Mesendoderm (in vitro differentiated cells): Measurements from ENCODE around the gene CCDC167. TPM values are rescaled to one million over a fixed set of nuclear protein-coding genes. Genes with fewer than 3 reads are reported as not detected.

Experiments
- DNase-seq: peaks from one replicate; pipeline ENCODE4 v3.0.0; 2013
- H2AK5ac ChIP-seq: 2 replicates; pipeline ENCODE4 v1.6.1; 2013; ENCODE audit warnings: low read length, inconsistent platforms
- H2BK120ac ChIP-seq: 2 replicates; pipeline ENCODE4 v1.6.1; 2013; ENCODE audit warnings: low read depth, mild to moderate bottlenecking, low read length, moderate library complexity, mixed read lengths
- H2BK15ac ChIP-seq: replicated peaks from 2 replicates; pipeline ENCODE4 v1.6.1; 2013; ENCODE audit warnings: low read depth, mild to moderate bottlenecking, moderate library complexity
- H2BK5ac ChIP-seq: 2 replicates; pipeline ENCODE4 v1.6.1; 2013; ENCODE audit warnings: low read length, inconsistent platforms
- H3K18ac ChIP-seq: 2 replicates; pipeline ENCODE4 v1.6.1; 2013; ENCODE audit warnings: mild to moderate bottlenecking, low read length, mixed read lengths
- H3K23ac ChIP-seq: one replicate; pipeline ENCODE4 v1.6.1; 2013; ENCODE audit warnings: low read length
- H3K27ac ChIP-seq: 2 replicates; pipeline ENCODE4 v1.5.1; 2013; ENCODE audit warnings: low read depth, mild to moderate bottlenecking, inconsistent platforms, low read length, moderate library complexity
- H3K27me3 ChIP-seq: 2 replicates; pipeline ENCODE4 v1.6.1; 2013; ENCODE audit warnings: low read length, control low read depth, mild to moderate bottlenecking, inconsistent platforms; ENCODE audit not compliant: insufficient read depth, poor library complexity
- H3K36me3 ChIP-seq: 2 replicates; pipeline ENCODE4 v1.6.1; 2013; ENCODE audit warnings: low read length, inconsistent platforms; ENCODE audit not compliant: control insufficient read depth, insufficient read depth
- H3K4ac ChIP-seq: one replicate; pipeline ENCODE4 v1.6.1; 2013; ENCODE audit warnings: low read depth, mild to moderate bottlenecking, low read length, moderate library complexity
- H3K4me1 ChIP-seq: 2 replicates; pipeline ENCODE4 v1.6.1; 2013; ENCODE audit warnings: low read depth, low read length, inconsistent platforms; ENCODE audit not compliant: control insufficient read depth
- H3K4me2 ChIP-seq: 2 replicates; pipeline ENCODE4 v1.6.1; 2013; ENCODE audit warnings: low read length
- H3K4me3 ChIP-seq: 2 replicates; pipeline ENCODE4 v1.5.1; 2013; ENCODE audit warnings: mild to moderate bottlenecking, low read length
- H3K56ac ChIP-seq: one replicate; pipeline ENCODE4 v1.6.1; 2013; ENCODE audit warnings: low read length
- H3K79me1 ChIP-seq: 2 replicates; pipeline ENCODE4 v1.6.1; 2013; ENCODE audit warnings: low read length, inconsistent platforms
- H3K79me2 ChIP-seq: 2 replicates; pipeline ENCODE4 v1.6.1; 2013; ENCODE audit warnings: mild to moderate bottlenecking, low read length; ENCODE audit not compliant: control insufficient read depth, insufficient read depth
- H3K9ac ChIP-seq: 2 replicates; pipeline ENCODE4 v1.6.1; 2013; ENCODE audit warnings: low read length, inconsistent platforms
- H4K5ac ChIP-seq: one replicate; pipeline ENCODE4 v1.6.1; 2013; ENCODE audit warnings: low read length
- H4K8ac ChIP-seq: one replicate; pipeline ENCODE4 v1.6.1; 2013; ENCODE audit warnings: low read depth, mild to moderate bottlenecking, control low read depth, low read length, moderate library complexity
- WGBS: extraction: QIAGEN DNeasy Blood & Tissue Kit; methylation state at CpG from one replicate; pipeline ENCODE4 v1.1.7; 2013; ENCODE audit warnings: low lambda C conversion rate, missing lambda C conversion rate; ENCODE audit not compliant: insufficient coverage; ENCODE audit errors: extremely low coverage; 5-methylcytosine and 5-hydroxymethylcytosine counted together
- polyA plus RNA-seq, 2 experiments: library from polyadenylated mRNA; stranded (reverse); fragments of 200-250 nt; gene quantifications; one replicate each; pipeline ENCODE4 v1.2.3, GENCODE V29; 2013

CCDC167 gene
- 27.6 TPM for polyA plus RNA-seq (2013, experiment 1 of 2)
- polyA plus RNA-seq (2013, experiment 2 of 2): 28.0 TPM

DNA sequence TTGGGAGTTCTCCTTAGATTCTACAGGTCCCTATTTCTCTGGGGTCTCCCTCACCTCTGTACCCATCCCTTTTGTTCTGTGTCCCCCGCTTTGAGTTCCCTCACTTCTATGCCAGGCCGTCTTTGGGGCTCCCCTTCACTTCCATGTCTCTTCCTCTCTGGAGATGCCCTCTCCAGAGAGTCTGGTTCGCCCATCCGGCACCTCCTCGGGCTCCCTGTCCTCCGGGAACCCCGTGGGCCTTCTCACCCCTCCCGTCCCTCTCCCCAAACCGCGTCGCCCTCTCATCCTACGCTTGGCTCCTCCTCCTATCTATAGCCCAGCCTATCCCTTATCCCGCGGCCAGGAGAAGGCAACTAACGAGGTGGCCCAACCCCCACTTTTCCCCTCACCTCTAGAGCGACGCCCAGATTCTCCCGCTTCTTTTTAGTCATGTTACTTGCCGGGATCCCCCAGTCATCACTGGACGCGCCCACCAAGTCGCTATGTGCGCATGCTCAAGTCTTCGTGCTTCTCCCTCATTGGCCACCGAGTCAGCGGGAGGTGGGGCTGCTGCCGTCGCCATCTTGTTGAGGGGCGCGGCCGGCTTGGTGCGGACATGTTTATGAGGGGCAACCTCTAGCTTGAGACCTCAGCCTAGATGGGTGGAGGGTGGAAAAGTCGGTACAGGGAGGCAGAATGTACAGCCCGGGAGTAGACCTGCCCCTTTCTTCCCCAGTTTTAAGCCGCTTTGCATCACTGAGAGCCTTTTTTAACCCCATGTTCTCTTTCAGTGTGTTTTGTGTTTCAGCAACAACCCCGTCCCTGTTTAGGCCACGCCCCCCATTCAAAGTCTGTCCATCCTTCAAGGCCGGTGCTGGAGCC is at the start of gene CCDC167:
Gene CCDC167, minus strand, starts transcription at position 461 of the 861 bp plus-strand sequence. Its CDS starts 30 bp downstream, at position 431.
- Histone ChIP-seq H2AK5ac (no peak within 1 kb of the TSS), H3K4me3 (peak within 1 kb of the TSS; percentile 64), H3K56ac (peak within 1 kb of the TSS; percentile 94), H4K8ac (no peak within 1 kb of the TSS), H3K18ac (peak within 1 kb of the TSS; percentile 61), H3K4me1 (peaks cover 3% of the 10 kb centered on the region), H3K23ac (no peak within 1 kb of the TSS), H3K79me2 (no peaks in the 10 kb centered on the region), H2BK120ac (no peak within 1 kb of the TSS), H3K27me3 (no peaks in the 10 kb centered on the region), H4K5ac (peak within 1 kb of the TSS; percentile 81), H3K27ac (no peak within 1 kb of the TSS), H2BK5ac (peak within 1 kb of the TSS; percentile 54), H3K36me3 (no peaks in the 10 kb centered on the region), H3K4ac (peak within 1 kb of the TSS; percentile 77), H3K79me1 (peaks cover 2% of the 10 kb centered on the region), H3K9ac (peak within 1 kb of the TSS; percentile 93), H2BK15ac (no peak within 1 kb of the TSS), H3K4me2 (peak within 1 kb of the TSS; percentile 85)
- no CpG with 5 or more reads among the region's 38 CpGs for WGBS
- peak; percentile 99 for DNase-seq

DNA sequence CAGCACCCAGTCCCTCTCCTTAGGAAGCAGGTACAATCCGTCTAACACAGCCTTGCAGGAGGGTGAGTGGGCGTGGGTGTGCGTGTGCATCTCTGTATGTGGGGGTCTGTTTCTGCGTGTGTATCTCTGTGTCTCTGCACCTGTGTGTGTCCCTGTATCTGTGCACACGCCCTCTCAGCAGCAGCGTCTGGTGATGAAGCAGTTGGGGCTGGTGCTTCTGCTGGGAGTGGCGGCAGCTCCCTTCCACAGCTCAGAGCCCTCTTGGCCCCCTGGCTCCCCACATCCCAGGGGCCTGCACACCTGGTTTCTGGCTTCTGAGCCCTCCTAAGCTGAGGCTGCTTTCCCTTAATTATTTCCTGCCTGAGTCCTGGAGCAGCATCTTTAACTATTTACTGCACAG is 49.5 kb upstream of the CCDC167 start:
- Histone ChIP-seq H3K27ac (no peak overlapping the region), H2AK5ac (no peak overlapping the region), H3K27me3 (no peaks in the 10 kb centered on the region), H2BK15ac (no peak overlapping the region), H4K8ac (no peak overlapping the region), H3K9ac (no peak overlapping the region), H2BK120ac (no peak overlapping the region), H4K5ac (no peak overlapping the region), H3K79me2 (no peaks in the 10 kb centered on the region), H3K4ac (no peak overlapping the region), H3K36me3 (no peaks in the 10 kb centered on the region), H3K23ac (no peak overlapping the region), H3K4me1 (peaks cover 3% of the 10 kb centered on the region), H3K79me1 (no peaks in the 10 kb centered on the region), H3K56ac (no peak overlapping the region), H3K18ac (no peak overlapping the region), H3K4me3 (no peak overlapping the region), H2BK5ac (no peak overlapping the region), H3K4me2 (no peak overlapping the region)
- no peak for DNase-seq
- WGBS: no CpG with 5 or more reads among the region's 7 CpGs

DNA sequence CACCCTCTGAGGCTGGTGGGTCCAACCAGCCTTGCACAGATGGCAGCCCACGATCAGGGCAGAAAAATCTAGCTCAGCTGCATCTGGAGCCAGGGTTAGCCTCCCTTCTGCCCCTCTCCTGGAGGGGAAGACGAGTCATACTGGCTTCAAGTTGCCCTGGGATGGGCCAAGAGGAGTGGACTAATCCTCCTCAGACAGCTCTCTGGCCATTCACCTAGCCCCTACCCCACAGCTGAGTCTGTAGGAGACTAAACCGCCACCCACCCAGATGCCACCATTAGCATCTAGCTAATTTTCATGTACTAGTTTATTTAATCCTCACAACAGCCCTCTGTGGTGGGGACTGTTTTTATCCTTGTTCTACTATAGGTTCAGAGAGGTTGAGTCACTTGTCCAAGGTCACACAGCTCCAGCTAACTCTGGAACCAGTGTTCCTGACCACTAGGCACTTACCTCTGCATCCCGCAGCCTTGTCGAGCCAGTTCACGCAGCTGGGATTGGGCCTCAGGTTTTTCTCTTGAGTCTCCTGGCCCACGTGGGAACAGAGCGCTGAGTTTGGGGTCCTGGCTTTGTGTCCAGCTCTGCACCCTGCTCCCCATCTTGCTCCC is 48.5 kb upstream of the CCDC167 start:
- H2BK5ac ChIP-seq: no peak overlapping the region

DNA sequence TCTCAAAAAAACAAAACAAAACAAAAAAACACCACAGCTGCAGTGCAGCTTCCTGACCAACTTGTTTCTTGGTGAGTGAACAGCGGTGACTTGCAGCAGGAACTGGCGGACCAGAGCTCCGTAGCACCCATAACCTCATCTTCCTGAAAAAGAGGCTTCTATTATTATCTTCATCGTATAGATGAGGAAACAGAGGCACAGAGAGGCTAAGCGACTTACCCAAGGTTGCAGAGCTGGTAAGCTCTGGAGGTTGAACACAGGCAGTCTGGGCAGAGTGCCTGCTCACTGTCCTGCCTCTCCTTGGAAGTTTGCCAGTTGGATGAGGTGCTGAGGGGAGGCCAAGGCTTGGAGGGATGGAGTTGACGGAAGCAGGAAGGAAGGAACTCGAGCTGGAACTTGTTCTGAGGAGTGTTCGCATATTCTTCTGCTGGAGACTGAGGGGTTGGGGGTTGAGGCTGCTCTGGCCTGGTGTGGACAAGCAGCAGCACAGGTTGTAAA is 47.9 kb upstream of the CCDC167 start:
- no peak overlapping the region for H3K23ac ChIP-seq
- H3K79me1 ChIP-seq: no peaks in the 10 kb centered on the region
- WGBS: no CpG with 5 or more reads among the region's 8 CpGs
- no peak overlapping the region for H3K18ac ChIP-seq
- H3K36me3 ChIP-seq: no peaks in the 10 kb centered on the region
- no peaks in the 10 kb centered on the region for H3K79me2 ChIP-seq
- H3K4me1 ChIP-seq: peaks cover 3% of the 10 kb centered on the region
- H3K4ac ChIP-seq: no peak overlapping the region
- no peak overlapping the region for H3K56ac ChIP-seq
- H2AK5ac ChIP-seq: no peak overlapping the region
- no peak overlapping the region for H3K27ac ChIP-seq
- H3K27me3 ChIP-seq: no peaks in the 10 kb centered on the region
- no peak overlapping the region for H2BK15ac ChIP-seq
- no peak overlapping the region for H2BK5ac ChIP-seq
- no peak overlapping the region for H4K5ac ChIP-seq
- H2BK120ac ChIP-seq: no peak overlapping the region
- no peak for DNase-seq
- H4K8ac ChIP-seq: no peak overlapping the region
- H3K4me3 ChIP-seq: no peak overlapping the region
- H3K4me2 ChIP-seq: no peak overlapping the region
- no peak overlapping the region for H3K9ac ChIP-seq

More for the DNA sequence above, 48.5 kb upstream of the CCDC167 start:
- H4K8ac ChIP-seq: no peak overlapping the region
- DNase-seq: no peak
- H3K27me3 ChIP-seq: no peaks in the 10 kb centered on the region
- no peaks in the 10 kb centered on the region for H3K79me1 ChIP-seq
- H3K4me3 ChIP-seq: no peak overlapping the region
- no peak overlapping the region for H2AK5ac ChIP-seq
- H3K4me2 ChIP-seq: no peak overlapping the region
- no peaks in the 10 kb centered on the region for H3K36me3 ChIP-seq
- H3K18ac ChIP-seq: no peak overlapping the region
- no peak overlapping the region for H3K56ac ChIP-seq
- H2BK120ac ChIP-seq: no peak overlapping the region
- WGBS: no CpG with 5 or more reads among the region's 8 CpGs
- H4K5ac ChIP-seq: no peak overlapping the region
- no peak overlapping the region for H3K23ac ChIP-seq
- no peak overlapping the region for H2BK15ac ChIP-seq
- H3K4me1 ChIP-seq: peaks cover 3% of the 10 kb centered on the region
- H3K4ac ChIP-seq: no peak overlapping the region
- no peaks in the 10 kb centered on the region for H3K79me2 ChIP-seq
- H3K9ac ChIP-seq: no peak overlapping the region
- H3K27ac ChIP-seq: no peak overlapping the region

DNA sequence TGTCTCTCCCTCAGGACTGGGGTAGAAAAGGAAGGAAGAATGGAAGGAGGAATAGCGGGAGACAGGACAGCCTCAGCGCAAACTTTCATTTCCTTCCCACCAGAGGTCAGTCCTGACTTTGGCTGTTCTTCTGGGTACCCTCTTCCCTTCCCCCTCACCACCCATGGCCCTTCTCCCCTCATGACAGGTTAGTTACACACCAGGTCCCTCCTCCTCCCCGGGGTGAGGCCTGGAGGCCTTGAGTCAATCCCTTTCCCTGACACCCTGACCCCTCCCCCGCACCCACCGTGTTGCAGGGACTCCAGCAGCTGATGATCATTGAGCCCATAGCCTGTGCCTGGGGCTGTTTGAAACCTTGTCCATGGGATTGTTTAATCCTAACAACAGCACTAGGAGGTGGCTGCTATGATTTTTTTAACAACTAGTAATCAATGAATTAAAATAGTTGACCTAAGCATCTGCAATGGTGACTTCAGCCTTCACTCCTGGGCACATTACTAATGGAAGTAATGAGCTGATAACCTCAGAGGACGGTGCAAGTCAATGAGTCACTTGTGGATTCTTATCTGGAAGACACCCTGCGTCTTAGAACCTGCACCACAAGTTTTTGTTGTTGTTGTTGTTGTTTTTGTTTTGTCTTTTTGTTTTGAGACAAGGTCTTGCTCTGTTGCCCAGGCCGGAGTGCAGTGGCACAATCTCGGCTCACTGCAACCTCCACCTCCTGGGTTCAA is 46.6 kb upstream of the CCDC167 start:
- H3K9ac ChIP-seq: no peak overlapping the region
- no peak overlapping the region for H3K18ac ChIP-seq
- H3K79me2 ChIP-seq: no peaks in the 10 kb centered on the region
- peaks cover 3% of the 10 kb centered on the region for H3K4me1 ChIP-seq
- no peak overlapping the region for H3K4me3 ChIP-seq
- no peak overlapping the region for H3K4ac ChIP-seq
- DNase-seq: peak; percentile 63
- no peak overlapping the region for H2BK15ac ChIP-seq
- H4K5ac ChIP-seq: no peak overlapping the region
- no peaks in the 10 kb centered on the region for H3K27me3 ChIP-seq
- H2BK5ac ChIP-seq: no peak overlapping the region
- H3K79me1 ChIP-seq: no peaks in the 10 kb centered on the region
- H3K23ac ChIP-seq: no peak overlapping the region
- H3K36me3 ChIP-seq: no peaks in the 10 kb centered on the region
- no peak overlapping the region for H2BK120ac ChIP-seq
- no peak overlapping the region for H2AK5ac ChIP-seq
- no CpG with 5 or more reads among the region's 9 CpGs for WGBS
- no peak overlapping the region for H3K4me2 ChIP-seq
- H3K27ac ChIP-seq: no peak overlapping the region
- no peak overlapping the region for H3K56ac ChIP-seq
- H4K8ac ChIP-seq: no peak overlapping the region
